ENCODE measurements around the gene LBX2.
A peak's percentile ranks its signal among the peaks of the same experiment; 100 is the strongest.

The LBX2 gene

DNA sequence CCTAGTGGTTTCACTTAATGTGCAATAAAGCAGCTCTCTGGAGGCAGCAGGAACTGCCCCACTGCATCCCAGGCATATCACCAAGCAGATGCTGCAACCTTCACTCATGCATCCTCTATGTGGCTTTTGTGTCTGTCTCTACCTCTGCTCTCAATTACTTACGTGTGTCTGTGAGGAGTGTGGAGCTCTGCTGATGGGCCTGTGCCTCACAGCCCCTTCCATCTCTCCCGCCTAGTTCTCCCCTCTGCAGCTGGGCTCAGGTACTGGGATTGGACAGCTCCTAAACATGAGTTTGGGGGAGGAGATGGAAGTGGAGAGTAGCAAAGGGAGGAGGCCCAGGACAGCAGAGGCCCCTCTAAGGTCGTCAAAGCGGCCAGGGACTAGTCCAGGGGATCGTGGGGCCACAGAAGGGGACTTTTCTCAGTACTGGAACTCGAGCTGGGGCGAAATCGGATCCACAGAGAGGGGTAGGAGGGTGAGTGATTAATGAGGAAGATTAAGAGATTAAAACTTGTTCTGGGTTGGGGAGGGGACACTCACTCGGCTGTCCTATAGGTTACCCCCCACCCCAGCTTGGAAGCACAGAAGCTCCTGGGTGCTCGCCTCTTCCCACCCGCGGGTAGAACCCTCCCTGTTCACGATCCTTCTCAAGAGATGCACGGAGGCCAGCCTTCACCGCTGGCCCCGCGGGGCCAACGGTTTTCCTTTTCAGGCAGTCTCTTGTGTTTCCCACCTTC lies 2.1 kb upstream of the LBX2 start:
- in situ Hi-C loops (cut with MboI; ENCODE audit: low sequenced_read_pairs, unreplicated experiment): no loop called here
- no peak for DNase-seq (ENCODE audit: low spot score)
- TF ChIP-seq, protein P1, sequence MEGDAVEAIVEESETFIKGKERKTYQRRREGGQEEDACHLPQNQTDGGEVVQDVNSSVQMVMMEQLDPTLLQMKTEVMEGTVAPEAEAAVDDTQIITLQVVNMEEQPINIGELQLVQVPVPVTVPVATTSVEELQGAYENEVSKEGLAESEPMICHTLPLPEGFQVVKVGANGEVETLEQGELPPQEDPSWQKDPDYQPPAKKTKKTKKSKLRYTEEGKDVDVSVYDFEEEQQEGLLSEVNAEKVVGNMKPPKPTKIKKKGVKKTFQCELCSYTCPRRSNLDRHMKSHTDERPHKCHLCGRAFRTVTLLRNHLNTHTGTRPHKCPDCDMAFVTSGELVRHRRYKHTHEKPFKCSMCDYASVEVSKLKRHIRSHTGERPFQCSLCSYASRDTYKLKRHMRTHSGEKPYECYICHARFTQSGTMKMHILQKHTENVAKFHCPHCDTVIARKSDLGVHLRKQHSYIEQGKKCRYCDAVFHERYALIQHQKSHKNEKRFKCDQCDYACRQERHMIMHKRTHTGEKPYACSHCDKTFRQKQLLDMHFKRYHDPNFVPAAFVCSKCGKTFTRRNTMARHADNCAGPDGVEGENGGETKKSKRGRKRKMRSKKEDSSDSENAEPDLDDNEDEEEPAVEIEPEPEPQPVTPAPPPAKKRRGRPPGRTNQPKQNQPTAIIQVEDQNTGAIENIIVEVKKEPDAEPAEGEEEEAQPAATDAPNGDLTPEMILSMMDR (IDR thresholded peaks at IDR 0.05; ENCODE audit: borderline replicate concordance, control extremely low read depth, extremely low read depth, insufficient read depth, missing control alignments): no peak

DNA sequence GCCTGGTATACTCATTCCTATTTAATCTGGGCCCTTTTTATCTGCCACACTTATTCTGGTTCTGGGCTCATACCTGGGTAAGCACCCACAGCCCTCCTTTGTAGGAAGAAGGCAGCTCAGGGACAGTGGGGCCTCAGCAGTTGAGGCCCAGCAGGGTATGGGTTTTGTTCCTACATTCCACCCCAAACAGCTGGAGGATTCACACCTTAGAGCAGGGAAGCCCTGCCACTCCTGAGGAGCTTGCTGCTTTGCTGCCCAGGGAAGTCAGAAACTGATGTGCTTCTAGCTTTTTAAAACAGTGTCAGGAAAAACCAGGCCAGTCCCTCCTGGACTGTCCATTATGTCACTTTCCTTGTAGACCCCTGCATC lies 1.2 kb upstream of the LBX2 start:
- TF ChIP-seq, protein P1 (IDR thresholded peaks at IDR 0.05; ENCODE audit: borderline replicate concordance, control extremely low read depth, extremely low read depth, insufficient read depth, missing control alignments): no peak
- in situ Hi-C loops (cut with MboI; ENCODE audit: low sequenced_read_pairs, unreplicated experiment): no loop called here

DNA sequence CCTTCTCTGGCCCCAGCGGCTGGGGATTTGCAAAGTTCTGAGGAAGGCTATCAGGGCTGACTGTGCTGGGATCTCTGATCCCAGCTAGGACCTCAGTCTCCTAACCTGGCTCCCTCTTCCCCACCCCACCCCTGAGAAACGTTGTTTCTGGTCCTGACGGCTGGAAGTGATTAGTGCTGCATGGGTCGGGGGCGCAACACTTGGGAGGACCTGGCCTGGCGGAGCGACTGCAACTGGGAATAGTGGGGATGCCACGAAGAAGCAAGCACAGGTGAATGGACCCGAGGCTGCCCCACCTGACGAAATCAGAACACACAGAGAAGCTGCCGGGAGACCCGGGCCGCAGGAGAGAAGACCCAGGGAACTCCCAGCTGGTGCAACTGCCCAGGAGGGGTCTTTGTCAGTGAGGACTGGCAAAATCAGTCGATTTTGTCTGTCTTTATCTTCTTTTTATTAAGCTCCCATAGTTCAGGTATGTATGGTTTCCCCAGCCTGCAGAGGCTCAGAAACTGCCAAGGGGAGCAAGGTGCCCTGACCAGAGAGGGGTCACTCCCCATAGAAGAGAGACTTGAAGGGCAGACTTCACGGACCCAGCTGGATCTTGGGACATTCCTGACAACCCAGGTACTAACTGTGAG lies 656 bp upstream of the LBX2 start:
- in situ Hi-C loops (cut with MboI; ENCODE audit: low sequenced_read_pairs, unreplicated experiment): loop anchor here (25.0 kb wide), 1 partner anchor 362 kb away; no protein-coding TSS in a partner anchor

More for the DNA sequence above, 1.2 kb upstream of the LBX2 start:
- no peak for DNase-seq (ENCODE audit: low spot score)

DNA sequence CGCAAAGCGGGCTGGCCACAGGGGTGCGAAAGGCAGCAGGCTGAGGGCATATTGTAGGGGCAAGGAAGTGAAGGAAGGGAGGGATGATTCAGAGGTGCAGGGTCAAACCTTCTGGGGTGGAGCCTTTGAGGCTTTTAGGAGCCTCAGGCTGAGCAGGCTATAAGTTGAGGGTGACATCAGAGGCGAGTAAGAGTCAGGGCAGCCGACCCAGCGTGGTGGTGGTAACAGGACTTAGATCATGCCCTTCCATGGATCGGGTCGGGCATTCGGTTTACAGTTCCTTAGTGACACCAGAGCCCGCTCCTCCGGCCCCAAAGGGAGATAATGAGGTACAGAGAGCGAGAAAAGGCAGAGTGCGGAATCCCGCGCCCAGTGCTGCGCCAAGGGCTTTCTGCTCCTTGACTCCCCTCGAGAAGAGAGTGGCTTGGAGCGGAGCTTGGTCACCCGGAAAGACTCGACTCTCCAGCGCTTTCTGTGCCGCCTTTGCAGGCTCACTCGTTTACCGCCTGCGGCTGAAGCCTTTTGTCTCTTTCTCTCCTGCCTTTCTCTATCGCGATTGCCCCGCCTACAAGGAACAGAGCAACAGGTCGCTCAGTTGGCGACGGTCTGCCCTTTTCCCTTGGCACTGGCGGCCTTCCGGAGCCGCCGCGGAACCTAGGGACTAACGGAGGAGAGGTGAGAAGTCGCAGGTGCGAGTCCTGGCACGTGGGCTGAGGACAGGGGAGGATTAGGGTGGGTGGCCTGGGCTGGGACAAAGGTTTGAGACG lies 720 bp downstream of the LBX2 start:
- TF ChIP-seq, protein P1 (IDR thresholded peaks at IDR 0.05; ENCODE audit: borderline replicate concordance, control extremely low read depth, extremely low read depth, insufficient read depth, missing control alignments): no peak
- DNase-seq (ENCODE audit: low spot score): peak; percentile 57
- in situ Hi-C loops (cut with MboI; ENCODE audit: low sequenced_read_pairs, unreplicated experiment): loop anchor here (25.0 kb wide), 1 partner anchor 364 kb away; no protein-coding TSS in a partner anchor

More for the DNA sequence above, 656 bp upstream of the LBX2 start:
- no peak for DNase-seq (ENCODE audit: low spot score)
- TF ChIP-seq, protein P1 (IDR thresholded peaks at IDR 0.05; ENCODE audit: borderline replicate concordance, control extremely low read depth, extremely low read depth, insufficient read depth, missing control alignments): no peak

DNA sequence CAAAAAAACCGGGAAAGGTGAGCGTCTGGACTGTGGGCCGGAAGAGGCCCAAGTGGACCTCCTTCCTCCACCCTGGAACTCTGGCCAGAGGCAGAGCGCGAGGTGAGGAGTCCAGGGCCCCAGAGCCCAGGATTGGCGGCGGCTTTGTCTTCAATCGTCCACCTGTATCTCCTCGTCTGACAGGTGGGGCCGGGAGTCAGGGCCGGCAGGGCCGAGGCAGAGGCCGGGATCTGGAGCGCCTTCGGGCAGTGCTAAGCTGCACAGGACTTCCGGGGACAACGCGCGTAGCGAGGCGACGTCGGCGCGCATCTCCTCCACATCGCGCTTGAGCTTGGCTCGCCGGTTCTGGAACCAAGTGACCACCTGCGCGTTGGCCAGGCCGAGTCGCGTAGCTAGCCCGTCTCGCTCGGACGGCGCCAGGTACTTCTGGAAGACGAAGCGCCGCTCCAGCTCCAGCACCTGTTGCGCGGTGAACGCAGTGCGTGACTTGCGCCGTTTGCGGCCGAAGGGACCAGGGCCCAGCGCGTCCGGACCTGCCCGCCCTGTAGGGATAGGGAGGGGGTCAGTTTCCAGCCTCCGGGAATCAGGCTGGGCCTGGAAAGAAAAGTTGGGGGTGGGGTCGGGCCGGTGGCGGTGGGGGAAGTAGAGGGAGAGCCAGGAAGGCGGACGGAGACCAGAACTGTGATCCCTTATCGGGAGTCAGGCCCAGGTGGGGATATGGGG lies 1.5 kb downstream of the LBX2 start:
- in situ Hi-C loops (cut with MboI; ENCODE audit: low sequenced_read_pairs, unreplicated experiment): loop anchor here (25.0 kb wide), 1 partner anchor 364 kb away; no protein-coding TSS in a partner anchor
- DNase-seq (ENCODE audit: low spot score): peak; percentile 65
- TF ChIP-seq, protein P1 (IDR thresholded peaks at IDR 0.05; ENCODE audit: borderline replicate concordance, control extremely low read depth, extremely low read depth, insufficient read depth, missing control alignments): no peak
